HL-60/S4 treated with phorbol 12-myristate 13-acetate at 8.2 ng/mL for 4 days and 3 days (cell line): ENCODE results near the gene CFAP54.
"Not testable (repeated sequence)": the region's sequence is repeated elsewhere in the genome, so short reads cannot be mapped to it uniquely, and the experiment has no call there.

ENCODE experiments used
- in situ Hi-C: fragments of 300-500 bp; cut with MboI; formaldehyde crosslinking; loops from 2 replicates; pipeline ENCODE4 v1.15.0; 2022; ENCODE audit warnings: low sequenced_read_pairs

Gene CFAP54

DNA sequence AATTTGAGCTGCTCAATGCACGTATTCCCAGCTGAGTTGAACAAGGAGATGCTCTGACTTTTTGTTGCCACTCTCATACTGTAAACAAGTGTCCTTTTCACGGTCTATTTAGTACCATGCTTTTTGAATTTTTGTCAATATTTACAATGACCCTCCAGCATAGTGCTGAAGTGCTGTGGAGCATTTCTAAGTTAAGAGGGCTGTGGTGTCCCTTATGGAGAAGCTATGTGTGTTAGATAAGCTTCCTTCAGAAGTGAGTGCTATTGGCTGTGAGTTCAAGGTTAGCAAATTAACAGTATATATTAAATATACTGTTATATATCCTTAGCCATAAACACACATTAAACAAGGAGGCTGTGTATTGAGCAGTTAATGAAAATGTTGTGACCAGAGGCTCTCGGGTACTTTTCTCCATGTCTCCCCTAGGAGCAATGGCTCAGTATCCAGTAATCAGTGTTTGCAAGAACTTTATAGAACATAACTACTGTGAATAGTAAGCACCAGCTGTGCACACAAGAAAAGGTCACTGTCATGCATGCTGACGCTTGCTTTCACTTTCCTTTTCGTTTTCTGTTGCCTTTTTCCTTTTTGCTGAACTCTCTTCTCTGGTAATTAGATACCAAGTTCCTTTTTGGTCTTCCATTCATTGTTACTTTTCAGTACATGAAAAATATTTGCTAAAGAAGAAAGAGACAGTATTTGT, 230.4 kb downstream of the CFAP54 start:
- in situ Hi-C loops = no loop called here

DNA sequence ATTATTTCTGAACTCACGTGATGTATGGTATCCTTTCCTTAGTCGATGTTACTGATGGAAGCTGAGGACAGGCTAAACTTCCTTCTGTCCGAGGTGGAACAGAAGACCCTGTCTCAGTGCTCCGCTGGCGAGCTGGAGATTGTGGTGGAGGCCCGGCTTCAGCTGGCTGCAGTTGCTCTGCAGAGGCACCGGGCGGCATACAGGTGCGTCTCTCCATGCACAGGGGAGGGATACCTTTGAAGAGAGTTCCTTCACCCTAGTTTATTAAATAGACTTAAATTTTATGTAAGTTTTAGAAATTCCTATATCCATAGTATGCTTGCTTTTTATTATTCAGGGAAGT, 231.0 kb downstream of the CFAP54 start:
- in situ Hi-C loops = no loop called here

DNA sequence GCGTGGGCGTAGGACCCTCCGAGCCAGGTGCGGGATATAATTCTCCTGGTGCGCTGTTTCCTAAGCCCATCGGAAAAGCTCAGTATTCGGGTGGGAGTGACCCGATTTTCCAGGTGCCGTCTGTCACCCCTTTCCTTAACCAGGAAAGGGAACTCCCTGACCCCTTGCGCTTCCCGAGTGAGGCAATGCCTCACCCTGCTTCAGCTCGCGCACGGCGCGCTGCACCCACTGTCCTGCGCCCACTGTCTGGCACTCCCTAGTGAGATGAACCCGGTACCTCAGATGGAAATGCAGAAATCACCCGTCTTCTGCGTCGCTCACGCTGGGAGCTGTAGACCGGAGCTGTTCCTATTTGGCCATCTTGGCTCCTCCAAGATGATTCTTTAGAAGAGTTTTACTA, 240.1 kb downstream of the CFAP54 start:
- in situ Hi-C loops = not testable (repeated sequence)

DNA sequence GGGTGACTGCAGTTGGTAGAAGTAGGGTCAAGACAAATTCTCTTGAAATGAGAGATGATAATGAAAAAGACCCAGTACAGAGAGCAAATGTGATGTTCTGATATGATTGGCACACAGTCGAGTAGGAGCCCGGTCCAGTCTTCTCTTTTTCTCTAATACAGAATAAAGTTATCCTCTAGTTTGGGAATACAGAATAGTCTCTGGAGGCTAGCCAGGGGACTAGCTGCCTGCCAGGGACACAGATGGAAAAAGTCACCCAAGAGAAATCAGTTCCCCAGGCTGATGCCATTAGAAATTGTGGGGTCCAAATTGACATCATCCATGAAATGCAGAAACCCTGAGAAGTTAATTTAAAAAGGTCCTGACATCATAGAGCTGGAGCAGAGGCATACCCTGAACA, 240.5 kb downstream of the CFAP54 start:
- in situ Hi-C loops = no loop called here

DNA sequence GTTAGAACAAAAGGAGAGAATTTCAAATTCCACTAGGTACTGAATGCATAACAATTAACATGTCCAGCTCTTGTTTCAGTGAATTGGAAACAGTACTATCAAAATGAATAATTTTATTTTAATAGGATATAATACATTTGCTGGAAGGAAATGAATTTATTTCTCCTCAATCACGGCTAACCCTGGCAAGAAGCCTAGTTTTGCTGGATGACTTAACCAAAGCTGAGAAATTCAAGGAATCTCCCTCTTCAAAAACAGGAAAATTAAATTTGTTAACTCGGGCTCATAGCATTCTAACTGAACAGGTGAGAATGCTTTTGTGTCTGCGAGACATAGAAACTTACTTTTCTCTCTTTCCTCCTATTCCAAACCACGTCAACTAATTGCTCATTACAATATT, 254.2 kb downstream of the CFAP54 start:
- in situ Hi-C loops = no loop called here

DNA sequence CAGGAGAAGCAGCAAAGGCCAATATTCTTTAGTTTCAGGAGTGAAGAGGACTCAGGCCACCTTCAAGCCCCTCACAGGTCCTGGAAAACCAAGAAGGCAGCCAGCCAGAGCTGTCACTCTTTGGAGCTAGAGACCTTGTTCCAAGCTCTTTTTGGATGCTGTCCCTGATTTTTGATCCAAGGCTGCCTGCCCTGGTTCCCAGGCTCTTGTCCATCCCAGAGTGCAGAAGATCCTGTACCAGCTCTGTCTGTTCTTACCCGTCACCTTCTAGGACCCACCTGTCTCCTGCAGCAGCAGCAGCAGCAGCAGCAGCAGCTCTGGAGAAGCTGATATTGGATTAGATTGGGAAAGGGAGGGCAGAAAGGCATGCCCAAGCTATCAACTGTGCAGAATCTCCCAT, 260.6 kb downstream of the CFAP54 start:
- in situ Hi-C loops = no loop called here

DNA sequence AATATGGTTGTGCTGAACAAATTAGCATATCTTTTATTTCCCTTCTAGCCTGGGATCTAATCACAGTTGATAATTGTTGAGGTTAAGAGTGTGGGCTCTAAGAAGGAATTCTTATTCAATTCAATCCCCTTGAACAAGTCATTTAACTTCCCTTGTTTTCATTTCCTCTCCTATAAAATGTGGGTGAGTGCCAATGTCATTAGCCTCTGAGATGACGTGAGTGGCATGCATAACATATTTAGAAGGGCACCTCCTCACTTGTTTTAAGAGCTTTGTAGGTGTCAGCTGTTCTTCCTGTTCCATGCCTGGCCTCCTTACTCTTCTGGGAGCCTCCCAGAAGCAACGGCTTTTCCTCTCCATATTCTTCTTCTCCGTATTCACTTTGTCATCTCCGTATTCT, 262.2 kb downstream of the CFAP54 start:
- in situ Hi-C loops = no loop called here

DNA sequence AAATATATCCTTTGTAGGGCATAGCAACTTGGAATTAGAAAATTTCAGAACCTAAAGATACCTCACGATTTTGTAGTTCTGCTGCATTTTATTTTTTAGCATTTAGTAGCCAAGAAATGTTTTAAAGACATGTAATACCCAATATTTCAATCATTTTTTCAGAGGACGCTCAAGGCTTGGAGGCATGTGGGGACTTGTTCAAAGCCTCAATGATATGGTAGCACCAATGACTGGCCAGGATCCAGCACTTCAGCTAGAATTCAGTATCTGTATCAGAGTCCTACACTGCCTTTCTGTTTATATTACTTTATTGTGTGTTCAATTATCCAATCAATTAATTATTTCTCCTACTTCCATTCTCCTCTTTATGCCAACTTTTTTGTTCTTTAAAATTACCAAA, 262.8 kb downstream of the CFAP54 start:
- in situ Hi-C loops = no loop called here

DNA sequence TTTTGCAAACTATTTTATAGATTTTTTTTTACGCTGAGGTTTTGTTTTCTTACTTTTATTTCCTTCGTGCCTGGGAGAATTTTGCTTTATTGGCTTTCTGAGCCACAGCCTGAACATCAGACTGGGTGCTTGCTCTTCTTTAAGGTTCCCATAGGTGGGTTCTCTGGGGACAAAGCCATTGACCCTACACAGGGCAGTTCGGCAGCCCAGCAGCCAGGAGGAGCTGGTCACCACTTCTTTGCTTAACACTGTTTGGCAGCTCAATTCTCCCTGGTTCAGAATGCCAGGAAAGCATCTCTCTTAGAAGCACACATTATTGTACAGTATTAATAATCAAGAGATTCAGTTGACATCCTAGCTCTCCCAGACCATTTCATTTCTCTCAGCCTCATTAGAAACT, 276.9 kb downstream of the CFAP54 start:
- in situ Hi-C loops = no loop called here

DNA sequence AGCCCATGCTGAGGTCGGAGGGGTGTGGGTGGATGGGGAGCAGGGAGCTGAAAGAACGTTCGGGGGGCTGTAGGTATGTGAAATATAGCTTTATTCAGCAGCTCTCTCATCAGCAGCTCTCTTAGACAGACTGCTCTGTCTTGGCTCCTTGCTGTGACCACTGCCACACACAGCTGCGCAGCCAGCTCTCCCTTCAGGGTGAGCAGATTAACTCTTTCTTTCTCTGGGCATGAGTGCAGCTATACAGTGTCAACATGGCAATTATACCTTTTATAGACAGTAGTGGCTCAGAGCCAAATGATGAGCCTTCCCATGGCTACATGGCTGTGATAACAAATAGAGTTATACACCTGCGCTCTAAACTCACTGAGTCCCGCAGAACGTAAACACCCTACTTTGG, 280.0 kb downstream of the CFAP54 start:
- in situ Hi-C loops = no loop called here

DNA sequence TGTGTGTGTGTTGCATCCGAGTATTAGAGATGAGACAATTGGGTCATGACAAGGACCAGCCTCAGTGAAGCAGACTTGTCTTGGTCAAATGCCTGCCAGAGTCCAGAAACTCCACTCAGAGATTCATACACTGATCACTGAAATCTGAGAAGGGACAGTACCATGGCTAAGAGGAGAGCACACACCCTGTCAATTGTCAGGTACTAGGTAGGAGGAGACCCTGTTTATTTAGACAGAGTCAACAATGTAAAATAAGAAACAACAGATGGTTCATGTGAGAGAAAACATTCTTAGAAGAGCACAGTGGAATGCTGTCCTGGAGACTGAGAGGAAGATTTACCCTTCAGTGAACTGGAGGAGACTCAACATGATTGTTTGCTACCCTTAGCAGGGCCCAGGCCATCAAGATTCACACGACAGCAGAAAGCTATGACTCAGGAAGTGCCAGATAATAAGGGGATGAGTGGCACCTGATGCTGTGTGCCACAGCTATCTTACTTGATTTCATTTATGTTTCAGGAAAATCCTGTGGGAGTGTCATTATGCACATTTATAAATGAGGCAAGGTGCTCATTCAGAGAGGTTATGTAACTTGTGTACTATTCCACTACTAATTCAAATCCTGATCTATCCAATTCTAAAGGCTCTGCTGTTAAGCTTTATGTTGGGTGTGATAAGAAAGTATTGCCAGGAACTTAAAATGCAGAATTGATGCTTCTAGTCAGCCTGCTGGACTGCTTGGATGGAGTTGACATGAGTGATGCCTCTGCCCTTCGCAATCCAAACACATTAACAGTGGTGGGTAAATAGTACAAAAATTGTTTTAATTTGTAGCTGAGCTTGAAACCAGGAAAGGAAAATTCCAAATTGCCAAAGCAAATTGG, 281.1 kb downstream of the CFAP54 start:
- in situ Hi-C loops = no loop called here

DNA sequence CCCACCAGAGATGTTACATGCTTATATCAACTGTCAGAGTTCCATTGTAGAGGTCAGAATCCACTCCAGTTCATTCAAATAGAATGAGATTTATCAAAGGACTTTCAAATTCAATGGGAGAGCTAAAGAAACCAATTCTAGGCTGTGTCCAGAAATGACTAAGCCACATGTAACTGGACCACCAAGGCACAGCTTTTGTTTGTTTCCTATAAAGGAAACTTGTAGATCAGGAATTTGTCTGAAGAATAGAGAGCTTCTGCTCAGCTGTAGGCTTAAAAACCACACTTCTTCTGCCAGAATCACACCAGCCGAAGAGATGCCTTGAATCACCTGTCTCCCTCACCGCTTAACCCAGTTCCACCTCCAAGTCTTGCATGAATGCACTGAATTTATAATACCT, 283.7 kb downstream of the CFAP54 start:
- in situ Hi-C loops = no loop called here

DNA sequence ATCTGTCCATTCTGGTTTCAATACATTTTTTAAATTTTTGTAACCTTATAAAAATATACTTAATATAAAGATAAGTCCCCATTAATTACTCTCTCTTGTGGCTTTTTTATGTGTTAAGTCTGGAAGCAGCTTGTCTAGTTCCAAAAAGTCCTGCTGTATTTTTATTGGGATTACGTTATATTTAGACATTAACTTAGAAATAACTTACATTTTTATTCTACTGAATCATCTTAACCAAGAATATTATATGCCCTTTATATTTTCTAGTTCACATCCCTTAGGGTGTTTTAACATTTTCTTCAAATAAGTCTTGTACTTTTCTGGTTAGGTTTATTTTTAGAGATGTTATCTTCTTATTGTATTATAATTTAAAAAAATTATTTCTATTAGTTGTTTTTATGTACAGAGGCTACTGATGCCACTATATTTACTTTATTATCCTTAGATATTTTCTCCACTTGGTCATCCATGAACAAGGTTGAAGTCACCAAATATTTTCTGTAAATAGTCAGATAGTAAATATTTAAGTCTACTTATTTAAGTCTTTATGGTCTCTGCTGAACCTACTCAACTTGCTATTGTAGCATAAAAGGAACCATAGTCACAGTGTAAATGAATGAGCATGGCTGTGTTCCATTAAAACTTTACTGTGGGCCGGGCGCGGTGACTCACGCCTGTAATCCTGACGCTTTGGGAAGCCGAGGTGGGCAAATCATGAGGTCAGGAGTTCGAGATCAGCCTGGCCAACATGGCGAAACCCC, 285.3 kb downstream of the CFAP54 start:
- in situ Hi-C loops = no loop called here

DNA sequence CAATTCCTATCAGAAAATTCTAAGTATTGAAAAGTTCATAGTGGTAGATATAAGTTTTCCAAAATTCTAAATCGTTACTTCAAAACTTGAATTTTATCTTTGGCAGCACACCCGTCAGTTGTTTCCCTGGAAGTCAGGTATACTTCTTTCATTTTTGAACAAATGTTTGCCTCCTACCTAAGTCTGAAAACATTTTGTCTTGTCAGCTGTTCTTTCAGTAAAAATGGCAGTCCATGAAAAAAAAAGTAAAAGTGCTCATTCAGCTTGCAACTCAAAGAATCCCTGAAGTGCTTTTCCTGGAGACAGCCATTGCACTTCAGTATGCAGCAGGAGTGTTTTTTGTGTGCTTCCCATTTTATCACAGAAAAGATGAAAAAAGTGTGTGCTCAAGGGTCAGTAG, 287.5 kb downstream of the CFAP54 start:
- in situ Hi-C loops = no loop called here

DNA sequence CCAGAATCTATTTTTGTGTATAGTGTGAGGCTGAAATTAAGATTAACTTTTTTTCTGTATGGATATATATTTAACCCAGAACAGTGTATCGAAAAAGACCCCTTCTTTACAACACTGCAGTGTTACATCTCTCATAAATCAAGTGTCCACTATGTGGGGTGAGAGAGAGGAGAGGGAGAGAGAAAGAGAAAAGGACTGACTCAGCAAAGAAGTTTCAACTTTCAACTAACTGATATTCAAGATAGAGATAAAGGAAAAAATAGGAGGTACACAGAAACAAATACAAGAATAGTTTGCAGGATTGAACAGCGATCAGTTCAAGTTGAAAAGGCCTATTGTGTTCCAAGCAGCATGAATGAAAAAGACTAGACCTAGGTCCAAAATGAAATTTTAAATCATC, 291.0 kb downstream of the CFAP54 start:
- in situ Hi-C loops = no loop called here

DNA sequence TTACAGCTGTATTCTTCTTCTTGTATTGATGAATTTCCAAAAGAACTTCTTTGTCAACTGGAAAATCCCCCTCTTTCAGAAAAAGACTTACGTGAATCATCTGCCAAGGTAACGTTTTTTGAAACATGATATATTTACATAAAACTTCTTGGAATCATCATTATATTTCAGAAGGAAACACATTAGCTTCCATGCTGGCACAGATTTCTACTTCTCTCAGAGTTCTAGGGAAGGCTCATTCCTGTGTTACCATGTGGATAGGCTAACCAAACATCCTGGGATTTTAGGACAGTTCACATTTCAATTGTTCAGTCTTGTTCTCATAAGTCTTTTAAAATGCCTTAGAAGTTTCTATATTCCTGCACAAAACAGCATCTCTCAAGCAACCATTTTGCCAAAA, 297.4 kb downstream of the CFAP54 start:
- in situ Hi-C loops = no loop called here

DNA sequence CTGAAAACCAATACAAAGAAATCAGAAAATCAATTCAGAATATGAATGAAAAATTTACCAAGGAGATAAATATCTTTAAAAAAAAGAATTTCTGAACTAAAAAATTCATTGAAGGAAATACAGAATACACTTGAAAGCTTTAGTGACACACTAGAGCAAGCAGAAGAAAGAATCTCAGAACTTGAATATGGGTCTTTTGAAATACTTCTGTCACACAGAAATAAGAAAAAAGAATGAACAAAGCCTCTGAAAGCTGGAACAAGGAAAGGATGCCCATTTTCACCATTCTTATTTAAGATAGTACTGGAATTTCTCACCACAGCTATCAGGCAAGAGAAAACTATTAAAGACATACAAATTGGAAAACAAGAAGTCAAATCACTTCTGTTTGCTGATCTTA, 314.6 kb downstream of the CFAP54 start:
- in situ Hi-C loops = no loop called here

DNA sequence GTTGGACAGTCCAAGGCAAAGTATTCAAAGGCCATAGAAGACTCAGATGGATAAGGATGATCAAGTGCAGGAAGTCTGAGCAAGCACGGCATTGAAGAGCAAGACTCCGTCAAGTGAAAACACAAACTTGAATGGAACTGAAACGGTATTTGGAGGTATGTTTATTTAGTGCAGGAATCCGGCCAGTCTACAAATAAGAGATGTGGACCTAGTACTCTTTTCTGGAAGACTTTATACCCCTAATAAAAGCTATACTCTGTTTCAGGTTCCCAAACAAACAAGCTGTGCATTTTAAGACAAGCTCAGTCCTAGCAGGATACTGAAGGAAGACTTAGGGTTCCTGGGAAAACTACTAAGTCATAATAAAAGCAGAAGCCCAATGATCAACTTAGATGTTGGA, 316.9 kb downstream of the CFAP54 start:
- in situ Hi-C loops = no loop called here

DNA sequence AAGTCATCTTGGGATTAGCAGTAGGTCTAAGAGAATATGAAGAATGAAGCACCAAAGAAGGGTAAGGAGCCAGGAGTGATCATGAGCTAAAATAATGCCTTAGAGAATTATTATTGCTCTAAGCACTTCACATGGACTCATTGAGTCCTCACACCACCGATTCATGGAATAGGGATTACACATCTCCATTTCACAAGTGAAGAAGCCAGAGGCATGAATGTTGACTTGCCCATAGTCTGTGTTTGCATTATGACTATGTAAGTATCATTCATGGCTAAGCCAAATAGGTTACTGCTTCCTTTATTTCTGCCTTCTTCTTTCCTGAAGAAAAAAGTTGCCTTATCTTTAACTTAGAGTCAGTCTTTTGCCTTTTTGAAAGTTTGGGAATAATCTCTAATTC, 318.4 kb downstream of the CFAP54 start:
- in situ Hi-C loops = no loop called here

DNA sequence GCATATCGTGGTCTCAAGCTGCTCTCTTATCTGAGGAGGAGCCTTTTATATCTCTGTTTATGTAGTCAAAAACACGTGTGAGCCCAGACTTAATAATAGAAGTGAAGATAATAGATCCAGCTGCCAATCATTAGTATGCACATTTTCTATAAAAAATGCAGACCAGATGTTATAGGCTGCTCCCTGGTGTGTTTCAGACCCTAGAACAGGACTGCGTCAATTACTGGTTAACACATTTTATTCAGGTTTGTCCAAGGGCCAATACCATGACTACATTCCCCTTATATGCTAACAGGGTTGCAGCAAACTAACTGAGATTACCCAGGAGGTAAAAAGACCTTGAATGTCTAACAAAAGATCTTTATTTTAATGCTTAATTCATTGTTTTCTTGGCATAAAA, 319.2 kb downstream of the CFAP54 start:
- in situ Hi-C loops = no loop called here

DNA sequence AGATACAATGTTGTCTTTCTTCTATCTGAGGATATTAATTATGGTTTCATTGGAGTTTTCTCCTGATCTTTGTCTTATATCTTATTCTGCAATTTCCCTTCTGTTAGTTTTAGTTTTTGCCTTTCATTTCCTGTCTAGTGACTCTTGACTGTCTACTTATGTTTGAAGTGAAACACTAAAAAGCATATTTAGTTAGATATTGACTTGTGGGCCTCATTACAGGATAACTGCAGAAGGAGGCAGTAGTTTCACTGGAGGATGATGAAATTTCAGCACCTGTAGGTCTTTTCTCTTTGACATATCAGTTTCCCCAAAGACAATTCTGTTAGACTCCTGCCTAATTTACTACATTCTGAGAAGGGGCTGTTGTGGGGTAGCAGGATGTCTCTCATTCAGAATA, 320.1 kb downstream of the CFAP54 start:
- in situ Hi-C loops = no loop called here

DNA sequence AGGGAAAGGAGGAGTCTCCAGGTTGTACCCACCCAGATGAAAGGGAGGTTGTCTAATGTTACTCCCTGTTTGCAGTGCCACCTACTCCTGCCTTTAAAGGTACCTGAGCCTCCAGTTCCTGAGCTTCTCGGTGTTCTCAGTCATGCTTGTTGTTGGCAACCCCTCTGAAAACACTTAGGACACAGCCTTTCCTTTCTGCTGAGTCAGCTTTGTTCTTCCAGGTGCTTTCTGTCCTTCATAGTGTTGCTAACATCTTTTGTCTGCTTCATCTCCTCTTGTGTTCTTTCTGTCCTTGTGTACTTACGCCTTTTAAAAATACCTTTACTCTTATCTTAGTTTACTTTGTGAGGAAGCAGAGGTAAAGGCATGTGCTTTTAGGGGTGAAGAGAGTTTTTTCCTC, 320.7 kb downstream of the CFAP54 start:
- in situ Hi-C loops = no loop called here
